D341Med (cell line): Measurements from ENCODE around the gene PACSIN3.
"Not testable (repeated sequence)": the region's sequence is repeated elsewhere in the genome, so short reads cannot be mapped to it uniquely, and the experiment has no call there.

Experiments
- DNase-seq: peaks from one replicate; pipeline ENCODE4 v3.0.0; 2012; ENCODE audit warnings: low spot score

Gene PACSIN3

GRCh38 chr11:47192111-47192510 lies 5.9 kb upstream of the PACSIN3 start:
- no peak for DNase-seq

GRCh38 chr11:47191137-47191536 lies 4.9 kb upstream of the PACSIN3 start:
- DNase-seq = not testable (repeated sequence)

- no peak for DNase-seq
These were observed 3.0 kb upstream of the PACSIN3 start for GRCh38 chr11:47189100-47189834.

GRCh38 chr11:47188259-47188658 lies 2.0 kb upstream of the PACSIN3 start:
- peak; percentile 6 for DNase-seq

- no peak for DNase-seq
These were observed 1.5 kb upstream of the PACSIN3 start for GRCh38 chr11:47187723-47188122.

GRCh38 chr11:47186700-47187695 lies 764 bp upstream of the PACSIN3 start:
- peak; percentile 88 for DNase-seq

- peak; percentile 64 for DNase-seq
These were observed 744 bp downstream of the PACSIN3 start for GRCh38 chr11:47185305-47186075.

GRCh38 chr11:47184711-47185304 lies 1.4 kb downstream of the PACSIN3 start:
- DNase-seq = peak; percentile 35

GRCh38 chr11:47183969-47184368 lies 2.3 kb downstream of the PACSIN3 start:
- no peak for DNase-seq

- no peak for DNase-seq
These were observed 3.0 kb downstream of the PACSIN3 start for GRCh38 chr11:47183031-47183856.

- DNase-seq = no peak
These were observed 3.9 kb downstream of the PACSIN3 start for GRCh38 chr11:47182380-47182779.

GRCh38 chr11:47181271-47181670 lies 5.0 kb downstream of the PACSIN3 start:
- DNase-seq = no peak

GRCh38 chr11:47180006-47180787 lies 6.0 kb downstream of the PACSIN3 start:
- DNase-seq = no peak

GRCh38 chr11:47179655-47179991 lies 6.6 kb downstream of the PACSIN3 start:
- peak; percentile 69 for DNase-seq

- no peak for DNase-seq
These were observed 7.2 kb downstream of the PACSIN3 start for GRCh38 chr11:47178737-47179654.

GRCh38 chr11:47178316-47178715 lies 7.9 kb downstream of the PACSIN3 start:
- DNase-seq = no peak

GRCh38 chr11:47177846-47178245 lies 8.4 kb downstream of the PACSIN3 start:
- no peak for DNase-seq

- peak; percentile 66 for DNase-seq
These were observed 8.9 kb downstream of the PACSIN3 start for GRCh38 chr11:47177229-47177845.
